ENCODE results near the gene SNX21.
"Not testable (repeated sequence)": the region's sequence is repeated elsewhere in the genome, so short reads cannot be mapped to it uniquely, and the experiment has no call there.

The SNX21 gene

DNA sequence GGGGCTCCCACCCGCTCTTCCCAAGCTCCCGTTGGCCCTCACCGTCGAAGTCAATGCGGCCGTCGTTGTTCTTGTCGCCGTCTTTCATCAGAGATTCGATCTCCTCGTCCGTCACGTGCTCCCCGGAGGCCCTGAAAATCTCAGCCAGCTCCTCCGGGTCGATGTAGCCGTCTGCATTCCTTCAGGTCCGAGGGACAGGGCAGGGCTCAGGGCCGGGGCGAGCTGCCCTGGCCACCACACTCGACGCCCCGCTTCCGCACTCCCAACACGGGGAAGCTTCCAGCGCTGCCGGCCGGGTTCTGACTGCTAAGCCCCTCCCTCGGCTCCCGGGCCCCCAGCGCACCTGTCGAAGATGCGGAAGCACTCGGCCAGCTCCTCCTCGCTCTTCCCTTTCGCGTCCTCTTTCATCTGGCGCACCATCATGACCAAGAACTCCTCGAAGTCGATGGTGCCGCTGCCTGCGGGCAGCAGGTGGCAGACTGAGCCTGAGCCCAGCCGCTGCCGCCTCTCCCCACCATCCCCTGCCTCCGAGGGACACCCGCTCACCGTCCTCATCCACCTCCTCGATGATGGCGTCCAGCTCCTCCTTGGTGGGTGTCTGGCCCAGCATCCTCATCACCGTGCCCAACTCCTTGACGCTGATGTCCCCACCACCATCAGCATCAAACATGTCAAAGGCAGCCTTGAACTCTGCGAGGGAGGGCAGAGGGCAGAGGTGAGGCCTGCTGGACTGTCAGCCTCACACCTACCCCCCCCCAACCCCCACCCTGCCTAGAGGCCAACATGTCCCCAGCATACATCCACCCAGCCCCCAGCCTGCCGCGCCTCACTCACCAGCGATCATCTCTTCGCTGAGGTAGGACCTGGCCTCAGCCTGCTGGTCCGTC lies 9.4 kb upstream of the SNX21 start:
- DNase-seq = no peak

DNA sequence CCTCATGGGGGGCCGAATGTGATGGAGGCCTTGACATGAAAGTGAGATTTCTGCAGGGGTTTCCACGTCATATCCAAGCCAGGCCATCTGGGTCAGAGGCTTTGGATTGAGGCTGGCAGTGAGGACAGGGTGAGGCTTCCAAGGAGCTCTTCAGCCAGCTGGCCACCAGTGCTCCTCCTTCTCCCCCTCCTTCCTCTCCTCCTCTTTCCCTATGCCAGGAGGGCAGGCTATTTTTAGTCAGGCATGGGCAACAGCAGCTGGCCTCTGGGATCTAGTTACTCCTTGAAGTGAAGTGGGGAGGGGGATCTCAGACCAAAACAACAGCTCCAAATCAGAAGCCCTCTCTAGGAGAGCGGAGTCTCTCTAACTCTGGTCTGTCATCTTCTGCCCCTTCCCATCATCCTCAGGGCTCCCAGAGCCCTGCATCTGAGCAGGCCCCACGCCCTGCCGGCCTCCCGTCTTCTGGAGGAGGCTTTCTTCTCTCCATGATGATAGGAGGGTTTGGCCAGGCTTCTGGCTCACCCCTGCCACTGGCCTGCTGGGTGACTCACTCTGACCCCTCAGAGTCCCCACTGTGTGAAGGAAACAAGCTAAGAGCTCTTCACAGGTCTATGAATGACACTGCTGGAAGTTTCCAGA lies 7.1 kb upstream of the SNX21 start:
- no peak for DNase-seq

- DNase-seq = no peak
Measured at GRCh38 chr20:45827030-45827652, 6.5 kb upstream of the SNX21 start, which contains the start of gene TNNC2. Gene TNNC2 (minus strand): TSS chr20:45827312. CDS start chr20:45827248, 64 bp downstream.

GRCh38 chr20:45827712-45828111 lies 5.9 kb upstream of the SNX21 start:
- DNase-seq = no peak

GRCh38 chr20:45828589-45828988 lies 5.0 kb upstream of the SNX21 start:
- DNase-seq = no peak

DNA sequence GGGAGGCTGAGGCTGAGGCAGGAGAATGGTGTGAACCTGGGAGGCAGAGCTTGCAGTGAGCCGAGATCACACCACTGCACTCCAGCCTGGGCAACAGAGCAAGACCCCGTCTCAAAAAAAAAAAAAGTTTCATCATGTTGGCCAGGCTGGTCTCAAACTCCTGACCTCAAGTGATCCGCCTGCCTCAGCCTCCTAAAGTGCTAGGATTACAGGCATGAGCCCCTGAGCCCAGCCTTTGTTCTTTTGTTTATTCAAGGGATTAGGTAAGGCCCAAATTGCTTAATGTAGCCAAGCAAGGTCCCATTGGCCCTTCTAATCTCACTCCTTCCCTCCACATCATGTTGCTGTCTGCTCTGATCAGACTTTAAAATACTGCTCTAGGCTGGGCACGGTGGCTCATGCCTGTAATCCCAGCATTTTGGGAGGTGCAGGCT lies 3.9 kb upstream of the SNX21 start:
- not testable (repeated sequence) for DNase-seq

GRCh38 chr20:45832619-45833018 lies 980 bp upstream of the SNX21 start:
- DNase-seq = no peak

DNA sequence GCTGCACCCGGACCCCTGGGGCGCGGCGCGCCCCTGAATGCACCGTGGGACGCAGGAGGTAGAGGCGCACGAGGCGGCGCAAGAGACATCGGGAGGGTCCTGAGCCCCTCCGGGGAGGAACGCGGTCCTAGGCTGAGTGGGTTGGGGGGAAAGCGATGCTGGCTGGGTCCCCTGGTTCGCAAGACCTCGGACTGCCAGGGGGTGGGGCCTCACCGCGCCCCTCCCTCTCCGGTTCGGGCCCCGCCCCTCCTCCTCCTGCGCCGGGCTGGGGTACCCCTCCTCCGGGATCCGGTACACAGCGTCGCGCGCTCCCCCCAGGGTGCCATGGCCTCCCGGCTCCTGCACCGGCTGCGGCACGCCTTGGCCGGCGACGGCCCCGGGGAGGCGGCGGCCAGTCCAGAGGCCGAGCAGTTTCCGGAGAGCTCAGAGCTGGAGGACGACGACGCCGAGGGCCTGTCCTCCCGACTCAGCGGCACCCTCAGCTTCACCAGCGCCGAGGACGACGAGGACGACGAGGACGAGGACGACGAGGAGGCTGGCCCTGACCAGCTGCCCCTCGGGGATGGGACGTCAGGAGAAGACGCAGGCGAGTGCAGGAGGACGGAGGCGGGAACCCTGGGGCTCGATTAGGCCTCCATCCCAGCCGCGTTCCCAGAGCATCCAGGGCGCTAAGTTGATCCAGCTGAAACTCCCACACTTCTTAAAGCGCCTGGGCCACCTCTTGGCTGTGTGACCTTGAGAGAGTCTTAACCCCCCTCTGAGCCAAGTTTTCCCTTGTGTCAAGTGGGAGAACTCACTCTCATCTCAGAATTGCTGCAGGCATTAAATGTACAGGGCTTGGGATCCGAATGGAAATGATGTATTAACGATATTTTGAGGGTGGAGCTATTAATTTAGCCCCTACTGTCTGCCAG lies 541 bp downstream of the SNX21 start:
- DNase-seq = peak; percentile 28

DNA sequence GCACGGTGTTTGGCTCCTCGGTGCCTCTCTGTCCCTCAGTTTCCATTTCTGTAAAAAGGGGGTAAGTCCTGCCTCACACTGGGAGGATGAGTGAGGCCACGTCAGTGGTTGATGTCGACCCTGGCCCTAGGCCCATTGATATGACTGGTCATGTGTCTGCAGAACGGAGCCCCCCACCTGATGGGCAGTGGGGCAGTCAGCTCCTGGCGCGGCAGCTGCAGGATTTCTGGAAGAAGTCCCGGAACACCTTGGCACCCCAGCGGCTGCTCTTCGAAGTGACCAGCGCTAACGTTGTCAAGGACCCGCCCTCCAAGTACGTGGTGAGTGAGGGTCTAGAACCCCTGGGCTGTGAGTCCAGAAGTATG lies 1.2 kb downstream of the SNX21 start:
- no peak for DNase-seq

DNA sequence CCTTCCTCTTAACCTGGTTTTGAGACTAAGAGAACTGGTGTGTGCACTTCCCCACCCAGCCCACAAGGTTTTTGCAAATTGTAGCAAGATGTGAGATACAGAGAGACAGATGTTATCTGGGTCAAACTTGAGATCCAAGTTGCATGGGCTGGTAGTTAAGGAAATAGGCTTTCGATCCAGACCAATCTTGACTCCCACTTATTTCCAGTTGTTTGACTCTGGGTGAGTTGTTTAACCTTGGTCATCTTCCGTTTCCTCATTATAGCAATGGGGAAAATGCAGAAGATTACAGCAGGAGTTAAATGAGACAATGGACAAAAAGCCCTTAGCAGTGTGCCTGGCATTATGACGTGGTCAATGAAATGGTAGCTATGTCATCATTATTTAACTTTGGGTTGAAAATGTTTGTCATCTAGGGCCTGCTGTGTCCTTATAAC lies 1.7 kb downstream of the SNX21 start:
- DNase-seq = no peak

DNA sequence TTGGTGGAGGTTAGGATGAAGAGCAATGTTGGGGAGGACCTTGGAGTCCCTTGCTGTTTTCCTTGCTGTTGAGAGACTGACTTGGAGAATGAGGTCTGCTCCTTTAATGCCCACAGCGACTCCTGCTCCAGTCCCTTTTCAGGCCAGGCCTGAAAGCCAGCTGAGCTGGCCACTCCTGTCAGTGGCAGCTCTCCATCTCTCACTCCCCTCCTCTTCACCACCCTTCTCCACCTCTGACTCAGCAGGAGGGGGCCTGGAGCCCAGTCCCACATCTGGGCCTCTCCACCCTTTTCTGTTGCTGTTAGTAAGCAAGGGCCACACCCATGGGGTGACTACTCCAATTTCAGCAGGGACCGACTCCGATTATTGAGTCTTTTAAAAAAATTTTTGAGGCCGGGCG lies 2.2 kb downstream of the SNX21 start:
- DNase-seq = no peak

DNA sequence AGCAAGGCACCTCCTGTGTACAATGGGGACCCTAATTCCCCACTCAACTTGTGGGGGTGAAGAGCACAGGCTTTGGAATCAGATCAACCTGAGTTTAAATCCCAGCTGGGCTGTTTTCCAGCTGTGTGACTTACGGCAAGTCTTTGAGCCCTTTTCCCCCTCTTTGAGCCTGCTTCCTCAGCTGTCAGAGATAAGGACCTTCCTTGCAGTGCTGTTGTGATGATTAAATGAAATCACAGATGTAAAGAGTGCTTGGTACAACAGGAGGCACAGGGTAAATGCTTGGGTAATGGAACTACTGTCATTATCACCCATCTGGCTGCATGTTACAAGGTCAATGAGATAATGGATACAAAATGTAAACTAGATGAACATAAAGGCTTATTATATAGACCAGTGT lies 3.2 kb downstream of the SNX21 start:
- DNase-seq = no peak

- no peak for DNase-seq
Measured at GRCh38 chr20:45840700-45841198, 7.2 kb downstream of the SNX21 start.

DNA sequence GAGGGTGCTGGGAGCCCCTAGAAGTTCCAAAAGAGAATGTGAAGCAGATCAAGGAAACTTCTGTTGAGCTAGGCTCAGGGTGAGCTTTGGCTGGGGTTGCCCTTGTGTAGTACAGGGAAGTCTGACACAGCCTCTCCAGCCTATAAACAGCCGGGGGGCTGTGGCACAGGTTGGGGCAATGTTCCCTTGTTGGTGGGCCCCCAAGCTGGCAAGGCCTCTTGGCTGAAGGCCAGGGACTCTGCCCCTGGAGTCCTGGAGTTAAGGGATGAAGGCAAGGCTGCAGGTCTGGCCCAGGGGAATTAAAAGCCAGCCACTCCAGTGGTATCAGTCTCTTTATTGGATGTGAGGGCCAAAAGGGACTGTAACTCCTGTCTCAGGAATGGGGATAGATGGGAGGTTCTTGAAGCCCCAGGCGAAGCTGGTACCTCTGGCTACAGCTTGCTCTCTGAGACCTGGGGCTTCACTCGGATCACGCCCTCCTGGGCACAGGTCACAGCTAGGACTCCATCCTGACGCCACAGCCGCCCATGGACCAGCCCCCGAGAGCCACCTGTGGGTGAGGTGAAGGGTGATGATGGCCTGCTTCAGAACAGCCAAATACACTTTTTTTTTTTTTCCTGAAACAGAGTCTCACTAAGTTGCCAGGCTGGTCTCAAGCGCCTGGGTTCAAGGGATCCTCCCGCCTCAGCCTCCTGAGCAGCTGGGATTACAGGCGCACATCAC lies 8.0 kb downstream of the SNX21 start:
- DNase-seq = no peak

DNA sequence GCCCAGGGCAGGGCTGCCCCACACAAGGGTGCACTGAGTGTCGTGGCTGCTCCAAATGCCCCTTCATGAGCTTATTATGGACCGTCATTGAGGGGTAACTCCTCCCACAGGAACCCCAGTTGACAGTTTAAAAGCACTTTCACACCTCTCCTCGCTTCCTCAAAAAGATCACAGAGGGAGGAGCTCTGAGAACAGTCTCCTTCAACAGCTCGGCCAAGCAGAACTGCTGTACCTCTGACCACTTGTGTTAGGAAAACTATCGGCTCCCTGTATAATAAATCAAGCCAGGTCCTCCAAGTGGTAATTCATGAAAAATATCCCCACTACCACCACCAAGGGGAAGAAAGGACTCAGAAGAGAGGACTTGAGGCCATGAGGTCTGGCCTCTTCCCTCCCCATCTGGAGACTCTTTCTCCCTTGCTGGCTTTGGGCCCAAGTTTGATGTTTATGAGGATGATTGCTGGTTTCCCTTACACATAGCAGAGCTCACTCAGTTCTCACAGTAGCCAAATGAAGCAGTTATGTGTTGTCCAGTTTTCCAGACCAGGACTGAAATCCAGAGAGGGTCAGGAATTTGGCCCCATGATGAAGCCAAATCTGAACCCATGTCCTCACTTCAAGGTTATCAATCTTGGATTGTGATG lies 8.7 kb downstream of the SNX21 start:
- no peak for DNase-seq

- no peak for DNase-seq
Measured at GRCh38 chr20:45843506-45843905, 9.9 kb downstream of the SNX21 start.

- DNase-seq = no peak
Measured at GRCh38 chr20:45845452-45845851, 11.9 kb downstream of the SNX21 start.

DNA sequence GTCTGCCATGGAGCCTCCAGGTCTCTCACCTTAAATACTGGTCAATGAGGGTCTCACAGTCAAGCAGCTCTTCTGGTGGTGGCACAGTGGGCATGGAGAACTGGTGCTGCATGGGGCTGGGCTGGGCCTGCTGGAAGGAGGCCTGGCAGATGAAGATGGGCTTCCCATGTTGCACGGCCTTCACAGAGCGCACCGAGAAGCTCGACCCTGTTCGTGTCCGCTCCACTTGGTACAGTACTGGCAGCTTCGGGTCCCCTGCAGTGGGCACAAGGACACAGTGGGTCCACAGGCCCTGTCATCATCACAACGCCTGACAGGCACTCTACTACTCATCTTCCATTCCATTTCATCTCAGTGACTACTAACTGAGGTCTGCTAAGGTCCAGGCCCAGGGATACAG lies 14.8 kb downstream of the SNX21 start:
- DNase-seq = no peak

- DNase-seq = no peak
Measured at GRCh38 chr20:45848969-45849582, 15.5 kb downstream of the SNX21 start.

DNA sequence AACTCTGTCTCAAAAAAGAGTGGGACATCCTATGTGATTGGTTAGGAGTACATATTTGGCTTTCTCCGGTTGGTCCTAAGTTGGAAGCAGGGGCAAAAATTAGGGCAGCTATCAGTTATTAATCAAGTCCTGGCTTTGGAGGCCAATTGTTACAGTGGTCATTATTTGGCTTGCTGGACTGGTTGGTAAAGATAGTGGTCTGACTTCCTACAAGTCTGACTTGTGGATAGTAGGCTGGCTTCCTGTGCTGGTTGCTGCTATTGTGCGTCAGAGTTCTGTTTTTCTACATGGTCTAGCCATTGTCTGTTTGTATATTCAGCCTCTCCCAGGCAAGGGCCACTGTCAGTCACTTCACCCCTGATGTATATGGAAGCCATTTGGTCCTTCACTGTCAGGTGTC lies 16.6 kb downstream of the SNX21 start:
- no peak for DNase-seq

DNA sequence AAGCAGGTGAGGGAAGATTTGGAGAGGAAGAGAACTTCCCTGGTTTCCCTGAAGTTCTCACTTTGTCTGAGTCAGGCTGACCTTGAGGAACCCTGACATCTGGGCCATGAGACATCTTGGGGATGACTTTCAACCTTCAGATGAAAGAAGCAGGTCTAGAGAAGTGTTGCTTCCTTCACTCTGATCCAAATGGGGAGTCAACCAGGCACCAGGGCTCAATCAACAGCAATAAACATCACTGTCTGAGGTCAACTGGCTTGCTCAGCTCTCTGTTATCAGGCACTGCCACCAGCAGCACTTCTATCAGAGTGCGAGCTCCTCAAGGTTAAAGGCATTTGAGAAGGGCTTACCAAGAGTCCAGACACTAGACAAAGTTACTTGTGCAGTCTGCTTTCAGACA lies 17.3 kb downstream of the SNX21 start:
- no peak for DNase-seq
